ENCODE measurements around the gene SZRD1.

The SZRD1 gene

DNA sequence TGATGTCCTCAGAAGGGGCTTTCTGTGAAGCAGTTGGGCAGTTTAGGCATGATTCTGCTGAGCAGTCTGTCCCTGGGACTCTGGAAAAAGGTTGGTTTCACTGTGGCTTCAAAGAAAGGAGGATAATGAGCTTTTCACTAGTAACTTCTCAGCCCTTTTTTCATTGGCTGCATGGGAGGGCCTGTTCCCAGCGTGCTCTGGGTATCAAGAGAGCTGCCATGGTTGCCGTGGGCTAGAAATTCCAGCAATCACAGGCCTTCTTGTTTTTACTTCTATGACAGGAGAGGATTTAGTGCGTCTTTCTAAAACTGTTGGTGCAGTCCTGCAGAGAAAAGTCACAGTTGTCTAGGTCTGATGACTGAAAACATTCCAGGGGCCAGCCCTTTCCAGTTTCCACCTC lies 7.2 kb downstream of the SZRD1 start:
- no peak for DNase-seq (ENCODE audit: low read depth)
- no peak overlapping the region for H3K4me3 ChIP-seq (ENCODE audit: low read depth, low read length)
- TF ChIP-seq, protein P1, sequence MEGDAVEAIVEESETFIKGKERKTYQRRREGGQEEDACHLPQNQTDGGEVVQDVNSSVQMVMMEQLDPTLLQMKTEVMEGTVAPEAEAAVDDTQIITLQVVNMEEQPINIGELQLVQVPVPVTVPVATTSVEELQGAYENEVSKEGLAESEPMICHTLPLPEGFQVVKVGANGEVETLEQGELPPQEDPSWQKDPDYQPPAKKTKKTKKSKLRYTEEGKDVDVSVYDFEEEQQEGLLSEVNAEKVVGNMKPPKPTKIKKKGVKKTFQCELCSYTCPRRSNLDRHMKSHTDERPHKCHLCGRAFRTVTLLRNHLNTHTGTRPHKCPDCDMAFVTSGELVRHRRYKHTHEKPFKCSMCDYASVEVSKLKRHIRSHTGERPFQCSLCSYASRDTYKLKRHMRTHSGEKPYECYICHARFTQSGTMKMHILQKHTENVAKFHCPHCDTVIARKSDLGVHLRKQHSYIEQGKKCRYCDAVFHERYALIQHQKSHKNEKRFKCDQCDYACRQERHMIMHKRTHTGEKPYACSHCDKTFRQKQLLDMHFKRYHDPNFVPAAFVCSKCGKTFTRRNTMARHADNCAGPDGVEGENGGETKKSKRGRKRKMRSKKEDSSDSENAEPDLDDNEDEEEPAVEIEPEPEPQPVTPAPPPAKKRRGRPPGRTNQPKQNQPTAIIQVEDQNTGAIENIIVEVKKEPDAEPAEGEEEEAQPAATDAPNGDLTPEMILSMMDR (IDR thresholded peaks at IDR 0.05; ENCODE audit: low read depth, low read length), result no peak
- no peak for TF ChIP-seq MYC (IDR thresholded peaks at IDR 0.05; ENCODE audit: low read depth, low read length)
- TF ChIP-seq POLR2A (IDR thresholded peaks at IDR 0.05; ENCODE audit: extremely low read depth, insufficient read length), result no peak
- TF ChIP-seq MAX (IDR thresholded peaks at IDR 0.05; ENCODE audit: low read depth, low read length), result no peak

DNA sequence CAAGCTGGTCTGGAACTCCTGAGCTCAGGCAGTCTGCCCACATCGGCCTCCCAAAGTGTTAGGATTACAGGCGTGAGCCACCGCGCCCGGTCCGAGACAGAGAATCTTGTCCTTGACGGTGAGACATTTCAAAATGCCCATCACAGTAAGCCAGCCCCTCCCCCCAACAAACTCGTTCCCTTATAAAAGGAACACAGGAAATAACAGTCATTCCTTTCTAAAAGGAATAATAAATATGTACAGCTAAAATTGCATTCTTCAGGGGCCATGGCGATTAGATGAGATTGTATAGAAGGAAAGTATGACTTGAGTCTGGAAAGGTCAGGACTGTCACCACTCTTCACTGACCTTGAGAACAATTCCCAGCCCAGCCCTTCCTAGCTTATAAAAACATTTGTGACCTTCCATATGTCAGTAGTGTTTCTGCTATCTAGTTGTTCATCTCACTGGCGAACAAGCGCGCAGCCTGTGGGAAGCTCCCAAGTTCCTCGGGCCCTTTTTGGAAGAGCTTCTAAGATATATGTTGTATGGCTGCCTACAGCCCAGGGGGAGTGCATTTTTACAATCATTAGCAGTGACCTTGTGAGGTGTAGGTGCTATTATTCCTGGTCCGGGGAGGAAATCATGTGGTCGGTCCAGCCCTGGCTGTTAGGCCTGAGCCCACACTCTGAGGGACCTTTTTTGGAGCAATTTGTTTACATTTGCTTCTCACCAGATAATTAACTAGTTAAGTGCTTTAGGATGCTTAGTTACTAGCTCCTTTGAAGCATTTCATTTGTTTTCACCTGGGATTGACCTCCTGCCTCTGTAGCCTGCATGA lies 8.7 kb downstream of the SZRD1 start:
- DNase-seq (ENCODE audit: low read depth), result no peak
- TF ChIP-seq, protein P1 (IDR thresholded peaks at IDR 0.05; ENCODE audit: low read depth, low read length), result no peak
- TF ChIP-seq MAX (IDR thresholded peaks at IDR 0.05; ENCODE audit: low read depth, low read length) (no peak), MYC (IDR thresholded peaks at IDR 0.05; ENCODE audit: low read depth, low read length) (no peak), POLR2A (IDR thresholded peaks at IDR 0.05; ENCODE audit: extremely low read depth, insufficient read length) (no peak)
- no peak overlapping the region for H3K4me3 ChIP-seq (ENCODE audit: low read depth, low read length)

- H3K4me3 ChIP-seq (ENCODE audit: low read depth, low read length), result no peak overlapping the region
- DNase-seq (ENCODE audit: low read depth), result no peak
- TF ChIP-seq, protein P1 (IDR thresholded peaks at IDR 0.05; ENCODE audit: low read depth, low read length), result no peak
- no peak for TF ChIP-seq POLR2A (IDR thresholded peaks at IDR 0.05; ENCODE audit: extremely low read depth, insufficient read length)
- no peak for TF ChIP-seq MAX (IDR thresholded peaks at IDR 0.05; ENCODE audit: low read depth, low read length)
- TF ChIP-seq MYC (IDR thresholded peaks at IDR 0.05; ENCODE audit: low read depth, low read length), result no peak
Observed at GRCh38 chr1:16376971-16377370, 9.9 kb downstream of the SZRD1 start.

- TF ChIP-seq MAX (IDR thresholded peaks at IDR 0.05; ENCODE audit: low read depth, low read length) (no peak), POLR2A (IDR thresholded peaks at IDR 0.05; ENCODE audit: extremely low read depth, insufficient read length) (no peak)
- TF ChIP-seq, protein P1 (IDR thresholded peaks at IDR 0.05; ENCODE audit: low read depth, low read length), result no peak
- no peak for DNase-seq (ENCODE audit: low read depth)
- H3K4me3 ChIP-seq (ENCODE audit: low read depth, low read length), result no peak overlapping the region
Observed at GRCh38 chr1:16378443-16378842, 11.4 kb downstream of the SZRD1 start.

DNA sequence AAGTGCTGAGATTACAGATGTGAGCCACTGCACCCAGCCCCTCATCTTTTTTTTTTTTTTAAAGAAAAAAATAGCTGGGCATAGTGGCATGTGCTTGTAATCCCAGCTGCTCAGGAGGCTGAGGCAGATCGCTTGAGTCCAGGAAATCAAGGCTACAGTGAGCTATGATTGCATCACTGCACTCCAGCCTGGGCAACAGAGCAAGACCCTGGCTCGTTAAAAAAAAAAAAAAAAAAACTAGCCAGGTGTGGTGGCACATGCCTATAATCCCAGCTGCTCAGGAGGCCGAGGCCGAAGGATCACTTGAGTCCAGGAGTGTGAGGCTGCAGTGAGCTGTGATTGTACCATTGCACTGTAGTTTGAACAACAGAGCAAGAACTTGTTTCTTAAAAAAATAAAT lies 13.8 kb downstream of the SZRD1 start:
- H3K4me3 ChIP-seq (ENCODE audit: low read depth, low read length), result no peak overlapping the region
- DNase-seq (ENCODE audit: low read depth), result no peak
- TF ChIP-seq, protein P1 (IDR thresholded peaks at IDR 0.05; ENCODE audit: low read depth, low read length), result no peak
- TF ChIP-seq MYC (IDR thresholded peaks at IDR 0.05; ENCODE audit: low read depth, low read length) (no peak), MAX (IDR thresholded peaks at IDR 0.05; ENCODE audit: low read depth, low read length) (no peak), POLR2A (IDR thresholded peaks at IDR 0.05; ENCODE audit: extremely low read depth, insufficient read length) (no peak)

Measured in NB4 (cell line).